GM15510 (cell line): Measurements from ENCODE around the gene LMO4.

Experiments
- POLR2A ChIP-seq: IDR thresholded peaks from 3 replicates; pipeline ENCODE4 v1.6.1; 2011; ENCODE audit warnings: borderline replicate concordance; ENCODE audit not compliant: insufficient read length; ENCODE audit errors: extremely low read depth

Gene LMO4

DNA sequence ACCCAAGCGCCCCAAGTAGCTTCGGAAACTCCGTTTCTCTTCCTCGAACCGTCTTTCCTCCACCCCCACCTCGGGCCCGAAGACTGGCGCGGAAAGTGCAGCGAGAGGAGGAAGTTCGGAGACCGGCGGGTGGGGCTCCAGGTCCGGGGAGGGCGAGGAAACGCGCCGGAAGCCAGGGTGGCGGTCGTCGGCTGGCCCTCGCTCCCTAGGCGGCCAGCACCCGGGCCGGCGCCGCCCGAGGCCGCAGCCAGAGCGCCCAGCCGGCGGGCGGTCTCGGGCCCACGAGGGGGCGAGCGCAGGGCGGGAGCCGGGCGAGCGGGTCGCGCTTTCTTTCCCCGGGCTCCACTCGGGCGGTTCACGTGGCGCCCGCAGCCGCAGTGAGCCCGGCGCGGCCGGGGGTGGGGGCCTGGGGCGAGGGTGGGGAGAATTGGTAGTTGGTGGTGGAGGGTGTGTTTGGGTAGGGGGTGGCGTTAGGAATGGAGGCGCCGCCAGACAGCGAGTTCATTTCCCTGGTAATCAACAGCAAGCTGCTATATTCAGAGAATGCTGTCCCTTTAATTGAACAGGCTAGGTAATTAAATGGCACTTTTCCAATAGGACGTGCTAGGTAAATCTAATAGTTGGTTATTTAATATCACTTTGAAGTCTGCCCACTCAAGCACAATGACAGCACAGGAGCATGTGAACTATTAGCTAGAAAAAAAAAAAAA is 6.7 kb downstream of the LMO4 start:
- peak; percentile 45 for TF ChIP-seq POLR2A

DNA sequence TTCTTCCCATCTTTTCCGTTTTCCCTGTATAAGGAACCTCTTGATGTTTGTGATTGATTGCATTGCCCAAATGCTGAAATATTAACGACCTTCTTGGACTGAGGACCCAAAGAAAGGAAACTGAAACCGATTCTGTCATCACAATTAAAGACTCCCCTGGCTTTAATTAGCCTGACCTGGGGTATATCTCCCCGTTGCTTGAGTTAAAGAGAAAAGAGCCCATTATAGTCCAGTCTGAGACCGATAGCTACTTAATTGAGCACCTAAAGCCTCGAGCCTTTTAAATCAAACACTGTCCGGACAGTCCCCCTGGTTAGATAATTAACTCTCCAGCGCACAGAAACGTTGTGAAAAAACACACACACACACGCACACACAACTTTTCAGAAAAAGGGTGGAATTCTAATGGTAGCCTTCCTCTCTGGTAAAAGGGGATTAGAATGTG is 8.0 kb downstream of the LMO4 start:
- TF ChIP-seq POLR2A = no peak

DNA sequence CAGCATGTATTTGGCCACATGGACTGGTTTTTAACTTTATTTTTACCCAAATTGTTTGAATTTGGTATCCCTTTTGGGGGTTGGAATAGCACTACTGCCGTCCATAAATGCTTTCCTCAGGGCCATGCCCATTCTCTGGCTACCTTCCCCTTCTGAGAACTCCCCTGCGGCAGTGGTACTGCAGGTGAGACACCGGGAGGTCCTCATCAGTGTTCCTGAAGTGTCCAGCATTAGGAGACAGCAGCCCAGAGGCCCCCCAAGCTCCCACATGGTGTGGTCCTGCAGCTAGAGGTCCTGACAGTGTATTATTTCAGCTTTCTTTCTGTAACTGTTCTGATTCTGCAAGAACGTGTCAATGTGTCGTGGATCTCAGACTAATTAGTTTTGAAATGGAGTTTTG is 8.9 kb downstream of the LMO4 start:
- no peak for TF ChIP-seq POLR2A

DNA sequence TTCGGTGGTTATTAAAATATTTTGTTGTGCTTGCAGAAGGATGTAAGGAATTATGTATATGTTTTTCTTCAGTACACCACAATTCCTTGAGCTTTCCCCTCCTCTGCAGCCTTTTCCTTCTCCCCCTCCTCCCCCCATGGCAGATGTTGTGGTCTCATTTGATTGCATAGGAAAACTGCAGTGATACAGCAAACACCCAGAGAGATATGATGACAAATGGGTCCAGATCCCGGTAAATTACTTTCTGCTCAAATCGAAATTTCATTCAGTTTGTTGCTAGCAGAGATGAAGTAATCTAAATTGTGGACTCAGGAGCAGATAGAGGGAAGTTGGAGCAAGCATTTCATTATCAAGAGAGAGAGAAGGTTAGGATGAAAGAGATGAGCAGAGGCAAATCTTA is 9.9 kb downstream of the LMO4 start:
- TF ChIP-seq POLR2A = no peak

DNA sequence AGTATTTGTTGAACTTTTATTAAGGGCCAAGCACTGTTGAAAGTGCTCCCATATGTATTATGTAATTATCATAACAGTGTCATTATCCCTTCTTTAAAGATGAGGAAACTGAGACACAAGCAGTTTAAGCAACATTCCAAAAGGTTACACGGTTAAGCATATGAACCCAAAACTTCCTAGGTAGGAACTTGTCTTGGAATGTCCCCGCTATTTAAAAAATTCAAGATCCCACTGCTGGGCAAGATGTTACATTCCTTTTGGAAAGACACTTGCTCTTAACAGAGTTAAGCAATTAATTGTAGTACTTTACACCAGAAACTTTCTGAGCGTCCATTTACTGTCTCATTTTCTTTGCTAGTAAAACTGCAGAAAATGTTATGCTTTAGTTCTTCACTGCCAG is 15.6 kb downstream of the LMO4 start:
- TF ChIP-seq POLR2A = no peak

DNA sequence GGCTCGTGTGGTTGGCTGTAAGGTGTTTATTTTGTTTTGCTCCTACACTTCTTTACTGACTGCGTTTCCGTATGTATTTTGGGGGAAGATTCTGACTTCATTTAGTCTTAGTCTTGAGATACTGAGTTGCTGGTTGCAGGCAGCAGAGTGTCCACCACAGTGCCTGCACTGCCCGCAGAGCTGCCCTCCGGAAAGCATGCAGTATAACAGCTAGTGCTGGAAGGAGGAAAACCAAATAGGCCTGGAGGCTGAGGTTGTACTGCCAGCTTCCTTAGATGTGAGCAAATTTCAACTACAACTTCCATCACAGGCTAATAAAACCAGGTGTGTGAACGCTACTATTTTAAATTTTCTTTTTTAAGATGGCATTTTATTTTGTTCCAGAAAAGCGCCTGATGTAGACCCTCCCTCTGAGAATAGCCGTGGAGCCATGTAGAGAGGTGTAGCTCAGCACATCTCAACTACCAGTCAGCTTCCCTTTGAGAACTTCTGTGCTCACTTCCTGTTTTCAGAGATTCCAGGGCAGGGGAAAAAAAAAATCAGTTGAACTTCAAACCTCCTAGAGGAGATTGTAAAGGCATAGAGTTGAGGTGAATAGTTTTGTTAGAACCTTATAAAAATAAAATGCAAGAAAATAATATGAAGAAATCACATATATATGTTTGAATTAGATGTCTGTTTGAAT is 17.6 kb downstream of the LMO4 start:
- no peak for TF ChIP-seq POLR2A

DNA sequence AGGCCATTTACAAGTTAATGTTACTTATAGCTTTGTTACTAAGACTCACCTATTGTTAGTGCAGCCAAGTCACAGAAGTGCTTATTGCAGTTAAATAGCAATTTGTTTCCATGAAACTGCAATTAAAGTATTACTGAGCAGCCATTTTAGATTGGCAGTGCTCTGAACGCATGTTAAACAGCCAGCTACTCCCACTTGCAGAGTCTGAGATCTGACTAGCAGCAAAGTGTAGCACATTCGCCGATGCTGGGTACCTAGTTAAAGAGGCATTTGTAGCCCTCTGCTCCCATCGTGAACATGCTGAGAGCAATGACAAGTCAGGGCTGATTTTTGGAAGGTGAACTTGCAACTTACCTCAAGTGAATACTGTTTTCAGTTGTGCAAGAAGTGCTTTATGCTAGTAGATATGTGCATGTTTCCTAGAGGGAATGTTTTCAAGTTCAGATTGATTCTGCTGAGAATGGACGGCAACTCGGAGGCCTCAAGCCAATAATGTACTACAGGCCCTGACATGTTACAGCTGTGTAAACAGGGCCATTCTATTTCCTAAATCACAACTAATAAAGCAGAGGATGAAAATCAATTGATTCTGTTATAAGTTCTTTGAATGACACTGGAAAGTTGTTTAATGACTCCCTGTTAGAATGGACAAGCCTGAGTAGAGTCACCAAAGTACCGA is 19.8 kb downstream of the LMO4 start:
- TF ChIP-seq POLR2A = no peak

DNA sequence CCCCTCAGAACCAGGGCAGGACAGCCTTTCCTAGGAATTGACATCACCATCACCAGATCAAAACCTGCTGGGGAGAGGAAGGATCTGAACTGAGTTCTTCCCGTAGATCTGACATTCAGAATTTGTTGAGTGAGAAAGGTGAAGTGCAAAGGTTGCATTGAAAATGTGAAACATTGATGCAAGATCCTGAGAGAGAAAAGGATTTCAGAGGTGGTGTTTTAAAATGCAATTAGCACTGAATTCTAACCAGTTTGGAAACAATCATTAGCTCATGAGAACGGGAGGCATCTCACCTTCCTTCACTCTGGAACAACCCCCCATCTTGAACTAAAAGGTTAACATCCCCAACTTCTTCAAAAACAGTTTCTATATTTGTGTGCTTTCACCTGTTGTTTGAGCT is 20.4 kb downstream of the LMO4 start:
- TF ChIP-seq POLR2A = no peak

DNA sequence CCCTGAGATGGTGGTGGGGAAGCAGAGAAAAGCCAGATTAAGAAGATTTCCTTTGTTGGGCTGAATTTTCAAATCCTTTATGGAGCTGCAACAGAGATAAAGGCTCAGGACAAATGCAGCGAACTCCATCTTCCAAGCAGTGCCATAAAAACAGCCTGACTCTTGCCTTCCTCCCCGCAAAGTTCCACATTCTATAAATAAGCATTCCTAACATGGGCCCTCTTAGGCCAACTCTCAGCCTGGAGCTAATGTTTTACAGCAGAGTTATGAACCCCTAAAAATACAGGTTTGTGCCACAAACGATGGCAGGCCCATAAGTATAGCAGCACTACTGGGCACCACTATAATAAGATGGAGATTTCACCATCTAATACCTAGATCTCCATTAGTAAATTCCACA is 27.2 kb downstream of the LMO4 start:
- TF ChIP-seq POLR2A = no peak

DNA sequence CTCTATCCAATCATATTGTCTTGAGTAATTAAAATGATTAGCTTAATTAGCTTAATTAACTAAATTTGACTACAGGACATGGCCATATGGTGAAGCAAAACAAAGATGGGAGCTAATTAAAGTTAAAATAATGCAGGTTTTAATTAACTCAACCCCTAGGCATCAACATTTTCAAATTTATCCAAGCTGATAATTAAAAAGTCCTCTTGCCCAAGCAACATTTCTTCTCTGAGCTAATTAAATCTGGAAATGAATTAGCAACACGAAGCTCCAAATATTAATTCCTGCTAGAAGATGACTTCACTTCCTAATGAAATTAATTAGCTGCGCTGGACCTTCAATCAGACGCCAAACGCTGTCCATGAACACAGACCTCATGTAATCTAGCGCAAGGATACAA is 27.9 kb downstream of the LMO4 start:
- no peak for TF ChIP-seq POLR2A

DNA sequence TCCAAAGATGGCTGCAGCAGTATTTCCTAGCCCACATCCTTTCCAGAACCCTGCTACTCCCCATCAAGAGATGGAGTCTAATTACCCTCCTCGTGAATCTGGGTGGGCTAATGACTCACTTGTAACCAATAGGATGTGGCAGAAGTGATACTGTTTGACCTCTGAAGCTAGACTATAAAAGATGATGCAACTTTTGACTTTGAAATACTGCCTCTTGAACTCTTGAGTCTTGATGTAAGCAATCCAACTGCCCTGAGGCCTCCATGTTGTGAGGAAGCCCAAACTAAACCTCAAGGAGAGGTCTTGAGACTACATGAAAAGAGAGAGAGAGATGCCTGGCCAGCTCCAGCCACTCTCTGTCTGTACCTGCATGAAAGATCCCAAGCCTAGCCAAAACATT is 29.5 kb downstream of the LMO4 start:
- no peak for TF ChIP-seq POLR2A

DNA sequence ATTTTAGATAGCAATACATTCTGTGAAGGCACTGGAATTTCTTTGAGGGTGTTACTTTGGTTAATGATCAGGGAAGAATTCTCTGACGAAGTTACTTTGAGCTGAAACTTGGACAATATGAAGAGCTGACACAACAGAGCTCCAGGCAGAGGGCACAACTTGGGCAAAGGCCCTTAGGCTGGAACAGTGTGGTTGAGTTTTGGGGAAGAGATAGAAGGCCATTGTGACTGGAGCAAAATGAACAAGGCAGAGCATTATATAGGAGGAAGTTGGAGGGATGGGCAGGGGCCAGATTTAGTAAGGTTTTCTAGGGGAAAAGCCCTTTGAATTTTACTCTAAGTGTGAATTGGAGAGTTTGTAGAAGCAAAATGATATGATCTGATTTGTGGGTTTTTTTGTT is 30.9 kb downstream of the LMO4 start:
- TF ChIP-seq POLR2A = no peak

DNA sequence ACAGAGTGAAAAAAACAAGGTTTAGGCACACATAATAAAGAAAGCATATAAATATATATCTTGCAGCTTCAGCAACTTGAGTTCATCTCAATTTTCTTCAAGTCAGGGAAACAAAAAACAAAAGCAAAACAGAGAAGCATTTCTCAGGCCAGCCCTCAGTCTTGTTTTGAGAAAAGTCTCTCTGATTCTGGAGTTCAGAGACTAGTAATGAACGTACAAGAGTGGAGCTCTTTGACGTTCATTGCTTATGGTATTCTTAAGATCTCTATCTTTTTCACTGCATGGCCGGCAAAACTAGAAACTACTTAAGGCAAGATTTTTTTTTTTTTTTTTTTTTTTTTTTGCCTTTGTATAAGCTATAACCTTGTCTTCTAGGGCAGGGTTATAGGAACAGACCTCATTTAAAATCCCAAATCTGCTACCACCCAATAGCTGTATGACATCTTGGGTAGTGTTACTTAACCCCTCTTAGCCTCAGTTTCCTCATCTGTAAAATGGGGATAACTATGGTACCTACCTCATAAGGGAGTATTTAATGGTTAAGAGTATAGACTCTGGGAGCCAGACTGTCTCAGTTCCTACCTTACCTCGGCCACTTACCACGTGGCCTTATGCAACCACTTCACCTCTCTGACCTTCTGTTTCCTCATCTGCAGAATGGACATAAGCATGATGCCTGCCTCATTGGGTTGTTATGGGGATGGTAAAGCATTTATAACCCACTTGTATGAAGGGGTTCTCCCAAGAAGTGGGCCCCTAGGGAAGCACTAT is 33.6 kb downstream of the LMO4 start:
- no peak for TF ChIP-seq POLR2A

DNA sequence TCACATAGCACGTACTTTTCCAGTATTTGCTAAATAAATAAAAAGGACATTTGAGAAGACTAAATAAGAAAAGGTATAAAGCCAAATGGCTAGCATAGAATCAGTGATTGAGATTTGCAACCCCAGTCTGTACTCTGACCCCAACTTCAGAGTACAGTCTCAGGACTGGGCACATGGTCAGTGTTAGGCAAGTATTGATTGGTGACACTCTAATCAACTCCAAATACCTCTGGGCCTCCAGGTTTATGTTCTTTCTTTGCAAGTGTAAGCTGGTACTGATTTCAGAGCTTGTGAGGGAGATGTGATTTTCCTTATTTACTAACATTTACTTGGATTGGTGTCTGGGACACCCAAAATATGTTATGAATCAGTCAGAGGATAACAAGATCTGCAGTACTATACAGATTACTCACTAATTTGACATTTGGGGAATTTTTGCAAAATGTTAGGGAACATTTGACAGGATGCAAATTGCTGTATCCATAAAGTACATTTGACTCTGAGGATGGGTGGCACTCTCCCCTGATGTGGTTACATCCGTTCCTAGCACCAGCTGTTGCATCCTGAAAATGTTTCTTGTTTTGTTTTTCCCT is 34.2 kb downstream of the LMO4 start:
- no peak for TF ChIP-seq POLR2A

DNA sequence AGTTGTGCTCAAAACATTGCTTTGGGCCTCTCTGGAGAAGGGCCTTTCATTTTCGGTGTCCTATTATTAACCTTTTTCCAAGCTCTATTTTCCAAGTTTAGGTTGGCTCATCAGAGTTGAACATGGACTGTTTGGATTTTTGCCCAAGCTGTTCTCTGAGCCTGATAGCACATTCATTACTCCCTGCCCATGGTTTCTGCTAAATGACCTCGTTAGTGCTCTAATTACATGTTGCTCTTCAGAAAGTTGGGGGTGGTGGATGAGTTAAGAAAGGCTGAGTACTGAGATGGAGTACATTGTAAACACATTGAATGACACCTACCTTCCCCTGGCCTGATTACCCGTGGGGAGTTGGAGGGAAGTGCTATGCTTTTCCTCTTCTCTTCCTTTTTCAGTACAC is 38.9 kb downstream of the LMO4 start:
- no peak for TF ChIP-seq POLR2A

DNA sequence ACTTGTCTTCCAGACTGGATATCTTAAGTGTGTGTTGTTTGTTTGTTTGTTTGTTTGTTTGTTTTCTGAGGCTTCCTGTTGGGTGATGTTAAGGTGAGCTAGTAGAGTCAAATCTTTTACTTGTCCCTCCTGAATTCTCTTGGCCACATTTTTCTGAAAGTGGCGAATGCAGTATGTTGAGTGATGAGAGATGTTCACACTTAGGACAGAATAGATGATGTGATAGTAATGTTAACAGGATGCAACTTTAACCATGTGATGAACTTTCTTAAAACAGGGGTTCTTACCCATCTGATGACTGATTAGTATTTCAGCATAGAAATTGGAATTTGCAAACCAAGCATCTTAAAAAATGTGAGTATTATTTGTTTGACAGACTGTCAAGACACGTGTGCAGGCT is 40.2 kb downstream of the LMO4 start:
- TF ChIP-seq POLR2A = no peak
